Glutamatergic neuron (in vitro differentiated cells): ENCODE results near the gene FHIT. TPM values are rescaled to one million over a fixed set of nuclear protein-coding genes. Genes with fewer than 3 reads are reported as not detected.

Experiments used
- DNase-seq: peaks from one replicate; pipeline ENCODE4 v3.0.0; 2022
- H3K27ac Mint-ChIP-seq: one replicate; pipeline ENCODE4 v1.8.0; 2020; ENCODE audit warnings: mild to moderate bottlenecking, mixed read lengths, inconsistent platforms; ENCODE audit not compliant: unreplicated experiment
- H3K27me3 Mint-ChIP-seq: one replicate; pipeline ENCODE4 v1.8.0; 2020; ENCODE audit warnings: mild to moderate bottlenecking, moderate library complexity, mixed read lengths, inconsistent platforms; ENCODE audit not compliant: unreplicated experiment
- H3K36me3 Mint-ChIP-seq: one replicate; pipeline ENCODE4 v1.8.0; 2020; ENCODE audit warnings: mild to moderate bottlenecking, mixed read lengths, inconsistent platforms; ENCODE audit not compliant: unreplicated experiment
- H3K4me1 Mint-ChIP-seq: one replicate; pipeline ENCODE4 v1.8.0; 2020; ENCODE audit warnings: mild to moderate bottlenecking, low read depth, mixed read lengths, inconsistent platforms; ENCODE audit not compliant: unreplicated experiment
- H3K4me3 Mint-ChIP-seq: one replicate; pipeline ENCODE4 v1.8.0; 2020; ENCODE audit warnings: mild to moderate bottlenecking, mixed read lengths, inconsistent platforms; ENCODE audit not compliant: unreplicated experiment
- H3K9me3 Mint-ChIP-seq: one replicate; pipeline ENCODE4 v1.8.0; 2020; ENCODE audit warnings: mild to moderate bottlenecking, moderate library complexity, mixed read lengths, inconsistent platforms; ENCODE audit not compliant: unreplicated experiment
- CTCF ChIP-seq: fragments of 200-600 bp; sonication (generic); IDR thresholded peaks from one replicate; pipeline ENCODE4 v1.5.0; 2021; ENCODE audit not compliant: partially characterized antibody, unreplicated experiment
- total RNA-seq: library from RNA; stranded (reverse); fragmentation: NEBNext Ultra II Directional; extraction: Animal tissue kit (Norgen Biotek cat#: 25700); gene quantifications from one replicate; pipeline ENCODE4 v1.2.1, GENCODE V29; 2021; ENCODE audit not compliant: unreplicated experiment

Gene FHIT
- total RNA-seq, 1 donor from 2014 or later = 15.2 TPM

DNA sequence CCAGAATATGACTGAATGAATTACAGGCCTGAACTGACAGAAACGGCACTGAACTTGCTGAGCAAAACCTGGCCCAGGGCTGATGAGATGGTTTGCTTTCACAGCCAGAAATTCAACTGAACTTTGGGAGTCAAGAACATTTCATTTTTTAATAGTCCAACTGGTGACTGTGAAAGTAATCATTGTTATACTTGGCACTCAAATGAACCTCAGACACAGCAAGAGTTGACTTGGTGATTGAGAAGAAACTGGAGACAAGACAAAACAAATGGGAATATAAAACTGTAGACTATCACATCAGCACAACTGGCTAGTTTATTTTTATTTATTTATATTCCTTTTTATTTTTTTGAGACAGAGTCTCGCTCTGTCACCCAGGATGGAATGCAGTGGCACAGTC is 1342.6 kb downstream of the FHIT start:
- no peak for DNase-seq
- no peaks in the 10 kb centered on the region for H3K4me1 Mint-ChIP-seq
- no peak overlapping the region for H3K27ac Mint-ChIP-seq
- H3K27me3 Mint-ChIP-seq = no peaks in the 10 kb centered on the region
- H3K4me3 Mint-ChIP-seq = no peak overlapping the region
- TF ChIP-seq CTCF = no peak
- no peaks in the 10 kb centered on the region for H3K36me3 Mint-ChIP-seq
- no peaks in the 10 kb centered on the region for H3K9me3 Mint-ChIP-seq

DNA sequence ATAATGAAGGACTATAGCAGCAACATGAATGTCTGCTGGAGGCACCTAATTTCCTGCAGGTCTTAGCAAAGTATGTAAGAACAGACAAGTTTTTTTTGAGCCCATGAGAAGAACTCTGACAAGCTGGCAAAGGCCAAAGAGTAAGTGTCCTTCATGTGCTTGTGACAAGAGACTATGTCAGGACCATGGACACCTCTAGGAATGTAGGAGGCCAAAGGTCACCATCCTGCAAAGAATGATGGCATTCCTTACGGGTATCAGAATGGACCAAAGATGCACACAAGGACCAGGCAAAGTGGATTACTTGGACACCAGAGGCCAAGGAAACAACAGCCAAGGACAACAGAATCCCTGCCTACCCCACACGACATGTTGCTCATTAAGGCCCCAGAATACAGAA is 1343.0 kb downstream of the FHIT start:
- Mint-ChIP-seq H3K36me3 (no peaks in the 10 kb centered on the region), H3K4me3 (no peak overlapping the region), H3K4me1 (no peaks in the 10 kb centered on the region), H3K27me3 (no peaks in the 10 kb centered on the region), H3K9me3 (no peaks in the 10 kb centered on the region), H3K27ac (no peak overlapping the region)
- no peak for TF ChIP-seq CTCF
- no peak for DNase-seq

DNA sequence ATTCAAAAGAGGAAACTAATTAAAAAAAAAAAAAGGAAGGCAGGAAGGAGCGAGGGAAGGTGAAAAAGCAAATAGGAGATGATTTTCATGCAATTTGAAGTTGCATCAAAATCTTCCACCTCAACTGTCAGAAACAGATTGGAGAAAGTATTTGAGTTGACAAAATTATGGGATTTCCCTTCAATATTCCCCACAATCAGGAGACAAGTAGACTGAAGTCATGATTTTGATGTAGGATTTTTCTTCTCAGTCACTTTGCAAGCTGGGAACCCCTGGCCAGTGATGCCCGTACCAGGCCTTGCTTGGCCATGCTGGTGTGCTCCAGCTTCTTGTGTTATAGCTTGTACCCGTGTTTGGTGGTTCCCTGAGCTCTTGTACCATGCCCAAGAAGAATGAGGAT is 1347.0 kb downstream of the FHIT start:
- Mint-ChIP-seq H3K27me3 (no peaks in the 10 kb centered on the region), H3K4me1 (no peaks in the 10 kb centered on the region), H3K36me3 (no peaks in the 10 kb centered on the region), H3K4me3 (no peak overlapping the region), H3K9me3 (no peaks in the 10 kb centered on the region), H3K27ac (no peak overlapping the region)
- no peak for TF ChIP-seq CTCF
- DNase-seq = no peak

GRCh38 chr3:59899061-59899460 is 1352.2 kb downstream of the FHIT start:
- H3K27me3 Mint-ChIP-seq = no peaks in the 10 kb centered on the region
- DNase-seq = no peak
- H3K4me1 Mint-ChIP-seq = no peaks in the 10 kb centered on the region
- H3K9me3 Mint-ChIP-seq = no peaks in the 10 kb centered on the region
- H3K36me3 Mint-ChIP-seq = no peaks in the 10 kb centered on the region
- H3K27ac Mint-ChIP-seq = no peak overlapping the region
- TF ChIP-seq CTCF = no peak
- H3K4me3 Mint-ChIP-seq = no peak overlapping the region

- H3K27ac Mint-ChIP-seq = no peak overlapping the region
- no peak for TF ChIP-seq CTCF
- no peaks in the 10 kb centered on the region for H3K9me3 Mint-ChIP-seq
- no peaks in the 10 kb centered on the region for H3K36me3 Mint-ChIP-seq
- H3K27me3 Mint-ChIP-seq = no peaks in the 10 kb centered on the region
- no peak overlapping the region for H3K4me3 Mint-ChIP-seq
- DNase-seq = no peak
- H3K4me1 Mint-ChIP-seq = no peaks in the 10 kb centered on the region
These were observed 1355.3 kb downstream of the FHIT start for GRCh38 chr3:59895972-59896371.
